ENCODE results near the gene UBE2G1.
"Not testable (repeated sequence)": the region's sequence is repeated elsewhere in the genome, so short reads cannot be mapped to it uniquely, and the experiment has no call there.

UBE2G1 gene

GRCh38 chr17:4307179-4307930, 59.1 kb downstream of the UBE2G1 start:
- no peak for DNase-seq (ENCODE audit: low read depth in 2 of 2, low spot score in 1 of 2)

DNA sequence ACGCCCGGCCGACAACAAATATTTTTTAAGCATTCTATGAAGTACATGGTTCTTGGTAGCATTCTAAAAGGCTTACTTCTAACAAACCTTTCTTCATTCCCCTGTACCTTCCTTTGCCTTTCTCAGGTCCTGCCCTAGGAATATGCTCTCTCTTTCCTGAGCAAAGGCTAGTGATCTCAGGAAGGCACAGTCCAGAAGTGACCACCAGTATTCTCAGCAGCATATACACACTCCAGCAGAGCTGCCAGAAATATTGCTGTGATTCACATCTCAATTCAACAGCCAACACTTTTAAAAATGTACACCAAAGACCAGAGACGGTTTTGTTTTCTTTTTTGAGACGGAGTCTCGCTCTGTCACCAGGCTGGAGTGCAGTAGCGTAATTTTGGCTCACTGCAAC, 61.3 kb downstream of the UBE2G1 start:
- DNase-seq (ENCODE audit: low read depth in 2 of 2, low spot score in 1 of 2): no peak

- DNase-seq (ENCODE audit: low read depth in 2 of 2, low spot score in 1 of 2): peak; percentile 1 to 33
These were observed 62.0 kb downstream of the UBE2G1 start for GRCh38 chr17:4304417-4305027.

DNA sequence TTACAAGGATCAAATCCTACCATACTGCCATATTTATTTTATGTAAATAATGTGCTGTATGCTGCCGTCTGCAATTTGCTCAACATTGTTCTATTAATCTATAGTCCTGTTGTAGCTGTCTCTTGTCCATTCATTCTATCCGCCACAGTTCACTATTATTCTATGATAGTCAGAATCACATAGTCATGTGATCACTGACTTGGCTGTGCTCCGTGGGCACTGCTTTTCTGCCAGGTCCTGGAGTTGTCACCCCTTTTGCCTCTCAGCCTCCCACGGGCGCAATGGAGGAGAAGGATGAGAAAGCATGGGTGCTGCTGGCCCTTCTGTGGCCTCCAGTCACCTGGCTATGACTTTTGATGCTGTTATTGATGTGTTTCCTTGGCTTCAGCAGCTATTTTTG, 65.4 kb downstream of the UBE2G1 start:
- DNase-seq (ENCODE audit: low read depth in 2 of 2, low spot score in 1 of 2): no peak

DNA sequence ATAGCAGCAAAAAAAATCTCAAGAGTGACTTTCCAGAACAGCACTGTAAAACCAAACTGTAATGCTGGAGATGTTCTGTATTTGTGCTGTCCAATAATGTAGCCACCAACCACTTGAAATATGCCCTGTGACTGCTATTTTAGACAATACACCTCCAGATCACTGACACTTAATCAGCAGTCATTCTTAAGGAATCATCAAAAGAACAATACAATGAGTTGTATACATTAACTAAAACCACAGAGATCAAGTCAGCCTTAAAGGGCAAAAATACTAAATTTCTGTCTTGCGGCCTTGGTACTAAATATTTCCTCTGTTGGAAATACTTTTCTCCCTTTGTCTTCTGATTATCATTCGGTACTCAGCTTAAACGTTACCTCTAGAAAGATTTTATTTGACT, 69.1 kb downstream of the UBE2G1 start:
- DNase-seq (ENCODE audit: low read depth in 2 of 2, low spot score in 1 of 2): no peak

GRCh38 chr17:4295686-4296085, 70.8 kb downstream of the UBE2G1 start:
- no peak for DNase-seq (ENCODE audit: low read depth in 2 of 2, low spot score in 1 of 2)

DNA sequence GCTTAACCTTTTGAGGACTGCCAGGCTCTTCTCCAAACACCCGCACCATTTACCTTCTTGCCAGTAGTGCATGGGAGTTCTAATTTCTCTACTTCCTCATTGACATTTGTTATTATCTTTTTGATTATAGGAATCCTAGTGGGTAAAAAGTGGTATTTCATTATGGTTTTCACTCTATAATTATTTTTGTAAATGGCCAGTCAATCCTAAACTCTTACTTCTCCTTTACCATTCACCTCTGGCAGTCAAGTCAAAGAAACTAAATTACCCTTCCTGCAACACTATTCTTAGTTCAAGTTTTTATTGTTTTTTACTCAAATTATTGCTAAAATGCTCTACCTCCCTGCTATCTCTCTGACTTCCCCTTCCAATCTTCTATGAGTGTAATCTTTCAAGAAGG, 72.9 kb downstream of the UBE2G1 start:
- DNase-seq (ENCODE audit: low read depth in 2 of 2, low spot score in 1 of 2): no peak

GRCh38 chr17:4287710-4288109, 78.8 kb downstream of the UBE2G1 start:
- DNase-seq (ENCODE audit: low read depth in 2 of 2, low spot score in 1 of 2): no peak

- DNase-seq (ENCODE audit: low read depth in 2 of 2, low spot score in 1 of 2): no peak
These were observed 90.0 kb downstream of the UBE2G1 start for GRCh38 chr17:4276514-4276913.

DNA sequence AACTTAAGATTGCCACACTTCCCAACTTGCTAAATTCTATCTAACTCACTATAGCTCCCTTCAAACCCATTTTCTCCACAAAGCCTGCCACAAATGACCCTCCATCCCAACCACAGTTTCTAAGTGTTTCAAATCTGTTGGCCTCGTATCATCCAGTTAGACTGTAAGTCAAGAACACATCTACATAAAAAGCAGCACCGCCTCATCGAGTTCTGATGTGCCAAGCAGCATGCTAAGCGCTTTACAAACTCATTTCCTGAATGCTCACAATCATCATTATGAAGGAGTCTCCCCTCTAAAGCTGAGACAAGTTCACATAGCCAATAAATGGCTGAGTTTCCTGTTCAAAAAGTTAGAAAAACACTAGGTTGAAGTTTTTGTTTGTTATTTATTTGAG, 93.5 kb downstream of the UBE2G1 start:
- DNase-seq (ENCODE audit: low read depth in 2 of 2, low spot score in 1 of 2): no peak

GRCh38 chr17:4272213-4272971, 94.1 kb downstream of the UBE2G1 start:
- no peak for DNase-seq (ENCODE audit: low read depth in 2 of 2, low spot score in 1 of 2)

- DNase-seq (ENCODE audit: low read depth in 2 of 2, low spot score in 1 of 2): no peak
These were observed 95.7 kb downstream of the UBE2G1 start for GRCh38 chr17:4270736-4271135.

DNA sequence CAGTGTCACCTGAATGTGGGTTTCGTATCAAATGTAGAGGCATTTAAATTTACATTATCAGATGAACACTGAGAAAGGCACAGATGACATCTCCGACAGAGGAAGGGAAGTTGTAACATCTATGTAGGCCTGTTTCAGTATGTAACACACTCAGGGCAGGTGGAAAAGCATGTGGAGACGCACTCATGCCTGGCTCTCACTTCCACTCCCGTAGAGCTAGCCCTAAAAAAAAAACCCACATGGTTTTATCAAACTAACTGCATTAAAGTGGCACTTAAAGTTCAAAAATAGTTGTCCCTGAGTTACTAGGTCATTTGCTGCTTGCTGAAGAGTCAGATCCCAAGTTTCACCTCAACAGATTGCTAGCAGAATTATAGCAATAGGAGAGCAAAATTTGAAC, 96.6 kb downstream of the UBE2G1 start:
- DNase-seq (ENCODE audit: low read depth in 2 of 2, low spot score in 1 of 2): no peak

DNA sequence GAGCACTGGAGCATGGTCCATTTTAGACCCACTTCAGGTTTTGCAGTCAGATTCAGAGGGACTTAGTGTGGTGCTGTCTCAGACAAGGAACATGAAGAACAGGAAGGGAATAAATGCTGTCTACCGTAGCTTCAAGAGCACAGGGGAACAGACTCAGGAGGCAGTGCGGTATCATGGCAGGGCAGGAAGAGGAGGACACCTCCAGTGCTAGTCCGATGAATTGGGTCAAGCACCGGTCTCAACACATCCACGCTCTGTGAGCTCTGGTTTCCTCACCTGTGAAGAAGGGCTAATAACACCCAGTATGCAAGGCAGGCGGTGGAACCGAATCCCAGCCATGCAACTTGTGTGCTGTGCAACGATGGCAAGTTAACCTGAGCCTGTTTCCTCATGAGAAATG, 99.1 kb downstream of the UBE2G1 start:
- no peak for DNase-seq (ENCODE audit: low read depth in 2 of 2, low spot score in 1 of 2)

DNA sequence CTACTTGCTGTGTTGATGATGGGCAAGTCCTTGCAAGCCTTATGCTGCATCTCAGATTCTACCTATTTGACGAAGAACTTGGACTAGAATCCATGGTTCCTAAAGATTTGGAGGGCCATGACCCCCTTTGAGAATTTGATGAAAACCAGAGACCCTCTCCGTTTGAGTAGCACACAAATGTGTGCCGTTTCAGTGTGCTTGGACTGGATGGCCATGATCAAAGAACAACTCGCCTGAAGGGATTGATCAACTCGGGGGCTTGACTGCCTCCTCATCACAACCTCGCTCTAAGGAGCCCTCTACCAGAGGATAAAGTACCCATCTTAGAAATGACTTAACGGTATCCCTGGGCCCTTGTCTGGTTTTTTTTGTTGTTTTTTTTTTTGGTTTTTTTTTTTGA, 99.9 kb downstream of the UBE2G1 start:
- DNase-seq (ENCODE audit: low read depth in 2 of 2, low spot score in 1 of 2): no peak

- peak; percentile 93 to 97 for DNase-seq (ENCODE audit: low read depth in 2 of 2, low spot score in 1 of 2)
These were observed 102.9 kb downstream of the UBE2G1 start, which contains the start of gene ANKFY1 for GRCh38 chr17:4263282-4264215. Gene ANKFY1, minus strand, starts transcription at chr17:4263979. Its CDS starts 38 bp downstream, at chr17:4263941.

GRCh38 chr17:4262703-4263102, 103.8 kb downstream of the UBE2G1 start:
- DNase-seq (ENCODE audit: low read depth in 2 of 2, low spot score in 1 of 2): no peak

DNA sequence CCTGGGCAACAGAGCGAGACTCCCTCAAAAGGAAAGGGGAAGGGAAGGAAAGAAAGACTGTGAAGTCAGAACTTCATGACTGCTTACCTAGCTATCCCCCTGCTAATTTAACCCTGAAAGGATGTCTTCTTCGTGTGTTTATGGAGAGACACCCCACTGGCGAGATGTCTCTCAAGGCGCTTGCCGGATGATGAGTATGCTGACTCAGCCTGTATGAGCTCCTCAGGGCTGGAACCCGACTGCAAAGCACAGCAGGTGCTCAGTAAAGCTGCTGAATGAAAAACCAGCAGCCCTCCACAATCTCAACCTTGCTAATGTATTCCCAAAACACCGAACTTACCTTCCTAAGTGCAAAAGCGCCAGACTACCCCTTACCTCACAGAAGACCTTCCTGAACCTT, 105.0 kb downstream of the UBE2G1 start:
- no peak for DNase-seq (ENCODE audit: low read depth in 2 of 2, low spot score in 1 of 2)

- DNase-seq (ENCODE audit: low read depth in 2 of 2, low spot score in 1 of 2): no peak
These were observed 107.6 kb downstream of the UBE2G1 start for GRCh38 chr17:4258867-4259266.

DNA sequence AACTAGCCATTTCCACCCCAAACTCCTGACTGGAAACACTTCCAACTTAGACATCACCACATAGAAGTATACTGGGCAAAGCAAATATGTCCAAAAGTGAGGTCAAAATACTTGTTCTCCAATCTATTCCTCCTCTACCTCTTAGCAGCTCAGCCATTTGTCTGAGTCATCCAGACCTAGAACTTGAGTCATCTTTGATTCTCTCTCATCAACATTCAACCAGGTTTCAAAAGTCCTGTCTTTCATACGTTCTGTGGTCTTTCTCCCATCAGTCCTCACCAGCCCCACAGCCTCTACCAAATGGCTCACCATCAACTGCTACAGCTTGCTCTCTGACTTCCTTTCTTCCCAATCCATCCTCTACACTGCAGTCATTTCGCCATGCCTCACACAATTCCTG, 109.5 kb downstream of the UBE2G1 start:
- DNase-seq (ENCODE audit: low read depth in 2 of 2, low spot score in 1 of 2): no peak

- DNase-seq (ENCODE audit: low read depth in 2 of 2, low spot score in 1 of 2): not testable (repeated sequence)
These were observed 111.2 kb downstream of the UBE2G1 start for GRCh38 chr17:4255271-4255670.

Data from stimulated activated CD8-positive, alpha-beta memory T cell treated with anti-CD3 and anti-CD28 coated beads, Interleukin-4, amount 100 ng/mL, for 4 hours (primary cell).